Lower leg skin (tissue), 3 donors: ENCODE measurements around the gene THYN1.

Source experiments
- CTCF ChIP-seq, 3 donors: fragments of 450-650 bp; IDR thresholded peaks; one replicate each; pipeline ENCODE4 v1.5.1; 2016; ENCODE audit warnings: antibody characterized with exemption in 3 of 3, mild to moderate bottlenecking in 3 of 3, moderate library complexity in 2 of 3
- POLR2A ChIP-seq, 2 donors: fragments of 450-650 bp; IDR thresholded peaks; one replicate each; pipeline ENCODE4 v1.6.1; 2016 to 2017; ENCODE audit warnings: antibody characterized with exemption in 2 of 2, mild to moderate bottlenecking in 1 of 2, moderate library complexity in 1 of 2

GRCh38 chr11:134289167-134289566 is 36.0 kb upstream of the THYN1 start:
- no peak for TF ChIP-seq CTCF (IDR thresholded peaks at IDR 0.05)
- TF ChIP-seq POLR2A (IDR thresholded peaks at IDR 0.05): no peak
